Neural progenitor cell (in vitro differentiated cells): ENCODE results near the gene PCDHB11. TPM values are rescaled to one million over a fixed set of nuclear protein-coding genes. Genes with fewer than 3 reads are reported as not detected.
"Not testable (repeated sequence)": the region's sequence is repeated elsewhere in the genome, so short reads cannot be mapped to it uniquely, and the experiment has no call there.

ENCODE experiments used
- DNase-seq: peaks from one replicate; pipeline ENCODE4 v3.0.0-alpha.2; 2016; ENCODE audit warnings: low spot score
- H2AFZ ChIP-seq: fragments of 200-600 bp; sonication (generic); replicated peaks from 2 replicates; pipeline ENCODE4 v1.6.1; 2016; ENCODE audit warnings: antibody characterized with exemption
- H3F3A ChIP-seq: fragments of 200-600 bp; sonication (generic); 2 replicates; pipeline ENCODE4 v1.6.1; 2016; ENCODE audit warnings: antibody characterized with exemption, low read depth
- H3K27ac ChIP-seq: fragments of 200-600 bp; sonication (generic); 2 replicates; pipeline ENCODE4 v1.5.1; 2016; ENCODE audit warnings: mild to moderate bottlenecking
- H3K27me3 ChIP-seq: fragments of 200-600 bp; sonication (generic); 2 replicates; pipeline ENCODE4 v1.6.1; 2016; ENCODE audit warnings: mild to moderate bottlenecking, moderate library complexity
- H3K36me3 ChIP-seq: fragments of 200-600 bp; sonication (generic); 2 replicates; pipeline ENCODE4 v1.5.1; 2016
- H3K4me1 ChIP-seq: fragments of 200-600 bp; sonication (generic); 2 replicates; pipeline ENCODE4 v1.6.1; 2016; ENCODE audit warnings: mixed run types
- H3K4me2 ChIP-seq: fragments of 200-600 bp; sonication (generic); 2 replicates; pipeline ENCODE4 v1.6.1; 2016
- H3K4me3 ChIP-seq: fragments of 200-600 bp; sonication (generic); 2 replicates; pipeline ENCODE4 v1.5.1; 2016
- H3K79me2 ChIP-seq: fragments of 200-600 bp; sonication (generic); 2 replicates; pipeline ENCODE4 v1.6.1; 2016; ENCODE audit warnings: low read depth
- H3K9ac ChIP-seq: fragments of 200-600 bp; sonication (generic); 2 replicates; pipeline ENCODE4 v1.6.1; 2016
- H3K9me3 ChIP-seq: fragments of 200-600 bp; sonication (generic); 2 replicates; pipeline ENCODE4 v1.5.1; 2016; ENCODE audit warnings: low read depth
- H4K20me1 ChIP-seq: fragments of 200-600 bp; sonication (generic); 2 replicates; pipeline ENCODE4 v1.6.1; 2016; ENCODE audit warnings: low read depth
- H3K27ac Mint-ChIP-seq: 3 replicates; pipeline ENCODE4 v1.8.0; 2021; ENCODE audit warnings: mixed read lengths
- H3K27me3 Mint-ChIP-seq: 2 replicates; pipeline ENCODE4 v1.8.0; 2022; ENCODE audit warnings: low read depth, mild to moderate bottlenecking, inconsistent platforms, moderate library complexity, mixed read lengths; ENCODE audit not compliant: insufficient read depth
- H3K36me3 Mint-ChIP-seq: 3 replicates; pipeline ENCODE4 v1.8.0; 2021; ENCODE audit warnings: mixed read lengths
- H3K4me1 Mint-ChIP-seq: 3 replicates; pipeline ENCODE4 v1.8.0; 2021; ENCODE audit warnings: mixed read lengths
- H3K4me3 Mint-ChIP-seq: 3 replicates; pipeline ENCODE4 v1.8.0; 2021; ENCODE audit warnings: mild to moderate bottlenecking, moderate library complexity, mixed read lengths
- H3K9me3 Mint-ChIP-seq: 3 replicates; pipeline ENCODE4 v1.8.0; 2020; ENCODE audit warnings: mixed read lengths
- CTCF ChIP-seq: fragments of 200-600 bp; sonication (generic); IDR thresholded peaks from 2 replicates; pipeline ENCODE4 v1.5.1; 2017; ENCODE audit warnings: antibody characterized with exemption, mild to moderate bottlenecking
- EZH2 ChIP-seq: fragments of 200-600 bp; sonication (generic); IDR thresholded peaks from 2 replicates; pipeline ENCODE4 v1.6.1; 2017; ENCODE audit warnings: antibody characterized with exemption, mild to moderate bottlenecking, moderate library complexity
- EZH2phosphoT487 ChIP-seq: fragments of 200-600 bp; sonication (generic); IDR thresholded peaks from 2 replicates; pipeline ENCODE4 v1.6.1; 2017; ENCODE audit warnings: antibody characterized with exemption
- total RNA-seq: library from RNA; depleted of rRNA; stranded (reverse); fragments of >200 nt; gene quantifications from 2 replicates; pipeline ENCODE4 v1.2.3, GENCODE V29; 2015; ENCODE audit warnings: low replicate concordance

PCDHB11 gene
- total RNA-seq, 1 donor from 2014 or later = 3.8 TPM

GRCh38 chr5:141208478-141208877, 9.1 kb downstream of the PCDHB11 start, which contains the start of gene PCDHB12:
PCDHB12 (plus strand) TSS chr5:141208719; CDS start chr5:141208908, 189 bp downstream.
- no peaks in the 10 kb centered on the region for H3K27me3 ChIP-seq
- no peaks in the 10 kb centered on the region for H3K36me3 ChIP-seq
- H3F3A ChIP-seq = no peaks in the 10 kb centered on the region
- H3K4me2 ChIP-seq = no peak within 1 kb of the TSS
- Mint-ChIP-seq H3K4me3 (no peak within 1 kb of the TSS), H3K27me3 (no peaks in the 10 kb centered on the region), H3K4me1 (no peaks in the 10 kb centered on the region), H3K27ac (no peak within 1 kb of the TSS), H3K36me3 (peaks cover 8% of the 10 kb centered on the region), H3K9me3 (peaks cover 46% of the 10 kb centered on the region)
- no peak within 1 kb of the TSS for H2AFZ ChIP-seq
- DNase-seq = peak; percentile 22
- no peak within 1 kb of the TSS for H3K27ac ChIP-seq
- H3K9me3 ChIP-seq = no peaks in the 10 kb centered on the region
- no peaks in the 10 kb centered on the region for H4K20me1 ChIP-seq
- no peak within 1 kb of the TSS for H3K9ac ChIP-seq
- H3K4me1 ChIP-seq = no peaks in the 10 kb centered on the region
- H3K79me2 ChIP-seq = no peaks in the 10 kb centered on the region
- H3K4me3 ChIP-seq = no peak within 1 kb of the TSS
- TF ChIP-seq EZH2 = no peak
- peak; percentile 47 for TF ChIP-seq CTCF
- TF ChIP-seq EZH2phosphoT487 = no peak

GRCh38 chr5:141210281-141210680, 10.9 kb downstream of the PCDHB11 start:
- H3K27ac Mint-ChIP-seq, H3K4me1 ChIP-seq: not testable (repeated sequence)
- peaks cover 53% of the 10 kb centered on the region for H3K9me3 Mint-ChIP-seq

DNA sequence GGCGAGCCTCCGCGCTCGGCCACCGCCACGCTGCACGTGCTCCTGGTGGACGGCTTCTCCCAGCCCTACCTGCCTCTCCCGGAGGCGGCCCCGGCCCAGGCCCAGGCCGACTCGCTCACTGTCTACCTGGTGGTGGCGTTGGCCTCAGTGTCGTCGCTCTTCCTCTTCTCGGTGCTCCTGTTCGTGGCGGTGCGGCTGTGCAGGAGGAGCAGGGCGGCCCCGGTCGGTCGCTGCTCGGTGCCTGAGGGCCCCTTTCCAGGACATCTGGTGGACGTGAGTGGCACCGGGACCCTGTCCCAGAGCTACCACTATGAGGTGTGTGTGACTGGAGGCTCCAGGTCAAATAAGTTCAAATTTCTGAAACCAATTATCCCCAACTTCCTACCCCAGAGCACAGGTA, 11.4 kb downstream of the PCDHB11 start:
- H3K27ac Mint-ChIP-seq, H3K27ac ChIP-seq, H3K4me1 Mint-ChIP-seq, H3F3A ChIP-seq, H3K36me3 ChIP-seq, H3K4me1 ChIP-seq, H3K79me2 ChIP-seq, H3K9ac ChIP-seq, H2AFZ ChIP-seq, H3K27me3 ChIP-seq, H3K9me3 ChIP-seq, H3K4me3 ChIP-seq, H3K27me3 Mint-ChIP-seq, H3K4me2 ChIP-seq, H4K20me1 ChIP-seq, DNase-seq, H3K4me3 Mint-ChIP-seq: not testable (repeated sequence)
- H3K9me3 Mint-ChIP-seq = peaks cover 51% of the 10 kb centered on the region
- H3K36me3 Mint-ChIP-seq = peaks cover 13% of the 10 kb centered on the region

More at GRCh38 chr5:141210281-141210680, 10.9 kb downstream of the PCDHB11 start:
- not testable (repeated sequence) for H3K9me3 ChIP-seq, H3F3A ChIP-seq, H4K20me1 ChIP-seq, H3K27me3 ChIP-seq, H3K4me3 Mint-ChIP-seq, H3K4me1 Mint-ChIP-seq, H3K4me3 ChIP-seq, H3K4me2 ChIP-seq, H3K27me3 Mint-ChIP-seq, H2AFZ ChIP-seq, H3K36me3 ChIP-seq, H3K27ac ChIP-seq, DNase-seq, H3K79me2 ChIP-seq, H3K9ac ChIP-seq
- H3K36me3 Mint-ChIP-seq = peaks cover 14% of the 10 kb centered on the region

GRCh38 chr5:141213656-141214339, 14.4 kb downstream of the PCDHB11 start, which contains the start of gene PCDHB13:
PCDHB13 (plus strand) TSS chr5:141213919; CDS start chr5:141214124, 205 bp downstream.
- not testable (repeated sequence) for H3K4me1 ChIP-seq, H3K4me2 ChIP-seq, H3K4me3 Mint-ChIP-seq, H3K9ac ChIP-seq, H3K79me2 ChIP-seq, H3K4me1 Mint-ChIP-seq, H3K27me3 ChIP-seq, H4K20me1 ChIP-seq, H3K36me3 ChIP-seq, H3K9me3 ChIP-seq, H3K4me3 ChIP-seq, H3K27ac ChIP-seq, H3K27ac Mint-ChIP-seq, H3K27me3 Mint-ChIP-seq, H3F3A ChIP-seq
- DNase-seq = peak; percentile 63
- TF ChIP-seq CTCF = peak; percentile 58
- H2AFZ ChIP-seq = peak within 1 kb of the TSS; percentile 63
- H3K9me3 Mint-ChIP-seq = peaks cover 55% of the 10 kb centered on the region
- H3K36me3 Mint-ChIP-seq = peaks cover 14% of the 10 kb centered on the region

- not testable (repeated sequence) for H3K36me3 ChIP-seq, H3K27ac ChIP-seq, H3K4me1 Mint-ChIP-seq, DNase-seq, H3F3A ChIP-seq, H3K79me2 ChIP-seq, H3K27me3 Mint-ChIP-seq, H3K4me1 ChIP-seq, H3K4me3 ChIP-seq, H3K4me2 ChIP-seq, H3K27ac Mint-ChIP-seq, H2AFZ ChIP-seq, H3K4me3 Mint-ChIP-seq, H3K9ac ChIP-seq, H4K20me1 ChIP-seq, H3K9me3 ChIP-seq, H3K27me3 ChIP-seq
- Mint-ChIP-seq H3K9me3 (peaks cover 48% of the 10 kb centered on the region), H3K36me3 (peaks cover 14% of the 10 kb centered on the region)
These were observed 15.2 kb downstream of the PCDHB11 start for GRCh38 chr5:141214583-141214982.

- H3K79me2 ChIP-seq, H3F3A ChIP-seq, H3K4me1 ChIP-seq, H3K27me3 ChIP-seq, H3K4me2 ChIP-seq, H2AFZ ChIP-seq, H4K20me1 ChIP-seq, H3K4me1 Mint-ChIP-seq, H3K9ac ChIP-seq, H3K27me3 Mint-ChIP-seq, H3K9me3 ChIP-seq, DNase-seq, H3K4me3 ChIP-seq, H3K4me3 Mint-ChIP-seq, H3K27ac ChIP-seq, H3K27ac Mint-ChIP-seq, H3K36me3 ChIP-seq: not testable (repeated sequence)
- peaks cover 41% of the 10 kb centered on the region for H3K9me3 Mint-ChIP-seq
- peaks cover 10% of the 10 kb centered on the region for H3K36me3 Mint-ChIP-seq
These were observed 16.1 kb downstream of the PCDHB11 start for GRCh38 chr5:141215504-141215903.
